GM18498 (cell line): ENCODE results near the gene OS9.

Source experiments
- ATAC-seq: cut with Tn5 transposase; IDR thresholded peaks from one replicate; pipeline ENCODE4 v1.9.1; 2021; ENCODE audit warnings: mild to moderate bottlenecking, moderate library complexity; ENCODE audit not compliant: unreplicated experiment

Gene OS9

GRCh38 chr12:57722716-57723629 lies 29.0 kb downstream of the OS9 start:
- ATAC-seq = no peak

- no peak for ATAC-seq
Measured at GRCh38 chr12:57723630-57723962, 29.7 kb downstream of the OS9 start.

GRCh38 chr12:57724003-57724935 lies 30.3 kb downstream of the OS9 start:
- ATAC-seq = no peak

GRCh38 chr12:57724936-57725740 lies 31.2 kb downstream of the OS9 start:
- ATAC-seq = no peak

DNA sequence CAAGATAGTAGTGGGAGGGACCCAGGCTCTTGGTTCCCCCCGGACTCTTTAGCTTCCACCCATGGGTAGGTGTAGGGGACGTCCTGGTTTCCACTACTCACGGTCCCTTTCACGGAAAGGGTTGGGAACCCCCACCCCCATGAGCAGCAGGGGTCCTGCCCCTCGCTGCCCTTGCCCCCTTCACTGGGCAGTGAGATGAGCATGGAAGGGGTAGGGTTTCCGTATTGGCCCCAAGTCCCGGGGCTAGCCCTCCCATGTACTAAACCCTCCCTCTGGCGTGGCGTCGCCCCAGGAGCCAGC lies 31.9 kb downstream of the OS9 start:
- ATAC-seq = no peak

DNA sequence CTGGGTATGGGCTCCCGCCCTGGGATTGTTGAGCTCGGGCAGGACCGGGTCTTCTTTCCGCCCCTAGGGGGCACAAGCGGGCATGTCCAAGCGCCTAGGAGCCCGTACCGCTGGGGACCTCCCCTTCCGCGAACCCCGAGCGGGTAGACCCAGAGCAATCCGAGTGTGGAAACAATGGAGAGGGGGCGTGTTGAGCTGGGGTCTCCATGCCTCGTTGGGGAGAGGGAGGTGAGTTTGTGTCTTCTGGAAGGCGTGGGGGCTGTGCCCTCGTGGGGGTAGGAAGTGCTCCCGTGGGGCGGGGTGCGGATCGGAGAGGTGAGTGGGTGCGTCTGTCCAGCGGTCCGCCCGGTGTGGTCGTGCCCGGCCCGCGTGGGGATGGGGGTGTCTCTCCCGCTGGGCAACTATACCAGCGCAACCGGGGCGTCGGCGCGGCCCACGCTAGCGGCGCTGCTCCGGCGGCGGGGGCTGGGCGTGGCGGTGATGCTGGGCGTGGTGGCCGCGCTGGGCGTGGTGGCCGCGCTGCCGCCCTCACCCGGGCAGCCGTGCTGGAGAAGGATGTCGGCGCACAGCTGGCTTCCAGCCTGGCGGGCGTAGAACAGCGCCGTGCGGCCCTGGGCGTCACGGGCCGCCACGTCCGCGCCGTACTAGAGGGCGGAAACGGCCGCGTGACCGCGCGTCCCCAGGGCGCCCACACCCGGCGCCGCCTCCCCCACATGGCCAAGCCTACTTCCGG lies 32.4 kb downstream of the OS9 start:
- ATAC-seq = no peak

DNA sequence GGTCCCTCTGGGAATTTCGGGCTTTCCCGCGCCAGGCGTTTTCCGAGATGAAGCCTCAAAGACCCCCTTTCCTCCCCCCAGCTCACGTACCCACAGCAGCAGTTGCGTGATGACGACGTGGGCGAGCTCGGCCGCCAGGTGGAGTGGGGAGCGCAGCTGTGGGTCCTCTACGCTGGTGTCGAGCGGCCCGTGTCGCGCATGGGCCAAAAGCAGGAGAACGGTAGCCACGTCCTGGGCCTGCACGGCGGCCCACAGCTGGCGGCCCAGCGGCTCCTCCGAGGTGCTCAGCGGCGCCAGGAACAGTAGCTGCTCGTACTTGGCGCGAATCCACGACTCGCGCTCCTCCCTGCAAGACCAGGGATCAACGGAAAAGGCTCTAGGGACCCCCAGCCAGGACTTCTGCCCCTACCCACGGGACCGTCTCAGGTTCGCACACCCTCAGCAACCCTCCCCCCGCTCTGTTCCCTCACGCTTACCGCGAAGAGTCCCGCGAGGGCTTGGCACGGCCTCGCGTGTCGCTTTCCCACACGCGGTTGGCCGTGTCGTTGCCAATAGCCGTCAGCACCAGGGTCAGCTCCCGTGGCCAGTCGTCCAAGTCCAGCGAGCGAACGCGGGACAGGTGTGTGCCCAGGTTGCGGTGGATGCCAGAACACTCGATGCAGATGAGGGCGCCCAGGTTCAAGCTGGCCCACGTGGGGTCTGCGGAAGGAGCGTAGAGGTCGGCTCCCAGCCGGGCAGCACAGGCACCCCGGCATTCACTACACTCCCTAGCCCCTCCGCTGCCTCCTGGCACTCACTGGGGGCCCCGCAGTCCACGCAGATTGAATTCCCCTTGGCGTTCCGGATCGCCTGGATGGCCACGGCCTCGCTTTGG lies 33.2 kb downstream of the OS9 start:
- no peak for ATAC-seq

- ATAC-seq = no peak
Measured at GRCh38 chr12:57727758-57728395, 33.9 kb downstream of the OS9 start.

- no peak for ATAC-seq
Measured at GRCh38 chr12:57729321-57729844, 35.5 kb downstream of the OS9 start.

- ATAC-seq = no peak
Measured at GRCh38 chr12:57730336-57731067, 36.6 kb downstream of the OS9 start.

DNA sequence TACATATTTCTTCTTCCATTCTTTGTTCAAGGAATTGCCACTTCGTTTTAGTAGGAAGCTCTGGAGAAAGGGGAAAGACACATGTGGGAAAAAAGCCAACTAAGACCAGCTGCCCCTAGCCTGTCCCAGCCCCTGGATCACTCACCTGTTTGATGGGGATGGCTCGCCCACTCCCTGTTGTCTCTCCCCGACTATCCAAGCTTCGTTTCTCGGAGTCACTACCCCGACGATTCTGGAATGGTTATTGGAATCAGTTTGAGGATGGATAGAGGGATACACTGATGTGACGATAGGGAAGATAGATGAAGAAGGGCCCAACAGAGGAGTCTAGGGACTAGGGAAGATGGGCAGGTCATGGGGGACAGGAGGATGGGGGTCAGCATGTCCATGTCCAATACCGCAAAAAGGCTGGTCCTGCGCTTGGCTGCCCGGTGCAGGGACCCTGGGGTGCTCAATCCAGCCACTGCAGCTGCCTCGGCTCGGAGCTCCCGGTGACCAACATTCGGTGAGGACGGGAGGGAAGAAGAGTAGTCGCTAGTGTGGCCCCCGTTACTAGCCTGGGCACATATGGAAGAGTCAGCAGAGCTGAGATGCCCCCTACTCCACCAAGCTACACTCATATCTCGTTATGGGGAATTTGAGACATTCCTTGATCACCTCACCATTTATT lies 37.6 kb downstream of the OS9 start:
- ATAC-seq = no peak

DNA sequence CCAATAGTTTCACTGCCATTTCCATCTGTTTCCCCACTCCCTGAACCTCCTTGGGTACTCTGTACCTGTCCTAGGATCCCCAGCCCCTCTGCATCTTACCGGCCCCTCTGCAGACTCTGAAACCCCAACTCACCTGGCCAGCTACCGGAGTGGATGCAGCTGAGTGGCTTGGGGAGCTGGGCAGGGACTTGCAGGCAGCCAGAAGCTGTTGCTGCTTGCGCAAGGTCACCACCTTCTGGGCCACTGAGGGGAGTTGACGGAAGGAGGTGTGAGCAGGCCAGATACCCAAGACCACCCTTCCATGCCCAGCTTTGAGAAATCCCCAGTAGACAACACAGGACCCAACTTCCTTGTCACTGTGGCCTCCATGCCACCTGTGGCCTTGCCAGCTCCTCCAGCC lies 38.3 kb downstream of the OS9 start:
- ATAC-seq = no peak

GRCh38 chr12:57732726-57733593 lies 39.0 kb downstream of the OS9 start:
- ATAC-seq = no peak

GRCh38 chr12:57733928-57734327 lies 40.0 kb downstream of the OS9 start:
- ATAC-seq = no peak

- ATAC-seq = no peak
Measured at GRCh38 chr12:57734591-57734990, 40.7 kb downstream of the OS9 start.

GRCh38 chr12:57735198-57735855 lies 41.4 kb downstream of the OS9 start:
- no peak for ATAC-seq
